K562 (cell line): ENCODE measurements around the gene CSF2. TPM values are rescaled to one million over a fixed set of nuclear protein-coding genes. Genes with fewer than 3 reads are reported as not detected.

Experiments
- ATAC-seq: fragments of 200-7000 bp; cut with Tn5 transposase; 3 replicates; pipeline ENCODE4 v1.9.1; 2020; ENCODE audit warnings: moderate library complexity
- BruUV-seq: library from RNA; stranded (reverse); fragments of 400-500 nt; replicated peaks from 2 replicates; lab custom pipeline; 2021; lab: Mats Ljungman, UMichigan
- CTCF ChIA-PET: fragments of 300-600 bp; formaldehyde crosslinking; extraction: SDS; loops from one replicate; lab custom pipeline; 2021; ENCODE audit warnings: low intra/inter-chr PET ratio; lab: Yijun Ruan, JAX
- POLR2A ChIA-PET: fragments of 300-600, 350-650 bp; sonication (Branson Sonifier 250); formaldehyde crosslinking; extraction: SDS; loops from one replicate; lab custom pipeline; 2021; ENCODE audit warnings: antibody characterized with exemption, inconsistent platforms; lab: Yijun Ruan, JAX
- DNase-seq, 4 experiments: peaks; one replicate each; pipeline versions ENCODE4 v3.0.0 to v3.0.0-alpha.2; 2011 to 2018; ENCODE audit warnings: low spot score in 3 of 4, mixed read lengths in 3 of 4; ENCODE audit errors: extremely low read depth in 1 of 4
- FAIRE-seq: peaks from 2 replicates; lab custom pipeline; 2011; peaks lifted over from hg19 to GRCh38; lab: Jason Lieb, UNC
- H2AFZ ChIP-seq: 2 replicates; pipeline ENCODE4 v1.6.0; 2011; ENCODE audit warnings: low read depth, low read length, control low read depth, inconsistent platforms
- H3K27ac ChIP-seq: fragments of 200-600 bp; 3 replicates; pipeline ENCODE4 v1.8.0; 2011; ENCODE audit warnings: low read depth, mild to moderate bottlenecking, control low read depth, inconsistent platforms, low read length, moderate library complexity, mixed read lengths; ENCODE audit errors: extremely low read depth
- H3K27me3 ChIP-seq, 2 experiments: fragments of 300-600 bp in 1 of 2; 2 replicates in 1 of 2; 3 replicates in 1 of 2; pipeline versions ENCODE4 v1.6.0 to v1.8.0; 2011; ENCODE audit warnings: inconsistent platforms in 2 of 2, low read length in 2 of 2, mild to moderate bottlenecking in 1 of 2, mixed read lengths in 1 of 2, moderate library complexity in 1 of 2; ENCODE audit not compliant: control insufficient read depth in 2 of 2, insufficient read depth in 2 of 2
- H3K36me3 ChIP-seq: fragments of 300-600 bp; 3 replicates; pipeline ENCODE4 v1.8.0; 2011; ENCODE audit warnings: mild to moderate bottlenecking, low read length, inconsistent platforms; ENCODE audit not compliant: control insufficient read depth, insufficient read depth
- H3K4me1 ChIP-seq, 2 experiments: fragments of 200-600 bp in 1 of 2; replicated peaks in 1 of 2; 2 replicates in 1 of 2; 3 replicates in 1 of 2; pipeline versions ENCODE4 v1.5.1 to v1.8.0; 2011; ENCODE audit warnings: inconsistent platforms in 2 of 2, low read length in 2 of 2, mild to moderate bottlenecking in 1 of 2, mixed read lengths in 1 of 2, moderate library complexity in 1 of 2; ENCODE audit not compliant: control insufficient read depth in 2 of 2, insufficient read depth in 2 of 2
- H3K4me2 ChIP-seq: 2 replicates; pipeline ENCODE4 v1.6.1; 2011; ENCODE audit warnings: low read length, control low read depth, inconsistent platforms, mixed read lengths; ENCODE audit not compliant: insufficient read depth
- H3K4me3 ChIP-seq: fragments of 200-600 bp; sonication (generic), shearing (Covaris generic); 2 replicates; pipeline ENCODE4 v1.5.1; 2016; ENCODE audit warnings: control low read depth, inconsistent platforms
- H3K79me2 ChIP-seq: fragments of 200-600 bp; 3 replicates; pipeline ENCODE4 v1.8.0; 2011; ENCODE audit warnings: low read length, inconsistent platforms; ENCODE audit not compliant: control insufficient read depth, insufficient read depth
- H3K9ac ChIP-seq, 2 experiments: 2 replicates each; pipeline versions ENCODE4 v1.6.0 to v1.6.1; 2011; ENCODE audit warnings: low read depth in 2 of 2, low read length in 2 of 2, control low read depth in 1 of 2, inconsistent platforms in 1 of 2, mild to moderate bottlenecking in 1 of 2, mixed read lengths in 1 of 2; ENCODE audit not compliant: insufficient read depth in 1 of 2
- H3K9me1 ChIP-seq: one replicate; pipeline ENCODE4 v1.6.0; 2011; ENCODE audit warnings: inconsistent platforms, mild to moderate bottlenecking, low read length, moderate library complexity; ENCODE audit not compliant: control insufficient read depth, insufficient read depth
- H3K9me3 ChIP-seq: replicated peaks from 2 replicates; pipeline ENCODE4 v1.5.1; 2011; ENCODE audit warnings: low read depth, low read length, inconsistent platforms; ENCODE audit not compliant: control insufficient read depth, insufficient read depth
- H4K20me1 ChIP-seq: replicated peaks from 2 replicates; pipeline ENCODE4 v1.6.1; 2011; ENCODE audit warnings: low read length, inconsistent platforms, mixed read lengths; ENCODE audit not compliant: control insufficient read depth, insufficient read depth
- CXXC5 ChIP-seq: fragments of 250-450 bp; sonication (Bioruptor Pico); IDR thresholded peaks from 2 replicates; pipeline ENCODE4 v1.8.0; 2022; ENCODE audit warnings: inconsistent platforms, mild to moderate bottlenecking, moderate library complexity
- MEIS2 ChIP-seq: fragments of 450-650 bp; IDR thresholded peaks from 2 replicates; pipeline ENCODE4 v1.6.1; 2014; ENCODE audit warnings: mild to moderate bottlenecking; ENCODE audit not compliant: partially characterized antibody
- THRB ChIP-seq: fragments of 450-650 bp; formaldehyde crosslinking; conservative IDR thresholded peaks from 2 replicates; pipeline ENCODE4 v1.4.0; 2022; ENCODE audit warnings: mild to moderate bottlenecking, missing genetic modification characterization
- U2AF1 ChIP-seq: fragments of 200-400 bp; formaldehyde crosslinking; optimal IDR thresholded peaks from 2 replicates; pipeline ENCODE3; 2017; ENCODE audit warnings: mild to moderate bottlenecking, low read depth, low read length, moderate library complexity
- U2AF2 ChIP-seq: fragments of 200-400 bp; formaldehyde crosslinking; optimal IDR thresholded peaks from 2 replicates; pipeline ENCODE3; 2017; ENCODE audit warnings: low read depth, mild to moderate bottlenecking, low read length
- XRCC4 ChIP-seq: IDR thresholded peaks from one replicate; pipeline ENCODE4 v1.6.1; 2011; ENCODE audit not compliant: insufficient read depth, insufficient read length; ENCODE audit errors: extremely low read depth
- ZNF311 ChIP-seq: fragments of 250-450 bp; sonication (Bioruptor Pico); IDR thresholded peaks from 2 replicates; pipeline ENCODE4 v1.4.0; 2020; ENCODE audit warnings: mild to moderate bottlenecking, moderate library complexity
- ZNF445 ChIP-seq: fragments of 250-450 bp; sonication (Bioruptor Pico); IDR thresholded peaks from 2 replicates; pipeline ENCODE4 v1.4.0; 2020; ENCODE audit warnings: low read depth, mild to moderate bottlenecking, moderate library complexity
- ZNF449 ChIP-seq: fragments of 250-450 bp; sonication (Bioruptor Pico); IDR thresholded peaks from 2 replicates; pipeline ENCODE4 v1.8.0; 2022; ENCODE audit warnings: moderate library complexity, mild to moderate bottlenecking, inconsistent platforms
- WGBS: fragments of 100-300 bp; shearing (Covaris generic); methylation state at CpG from one replicate; pipeline ENCODE4 v1.1.6; 2016; ENCODE audit warnings: low coverage, mixed read lengths; ENCODE audit not compliant: insufficient coverage; ENCODE audit errors: missing lambda C conversion rate; 5-methylcytosine and 5-hydroxymethylcytosine counted together
- in situ Hi-C: fragments of 300-500 bp; cut with MboI; formaldehyde crosslinking; loops from 4 replicates; pipeline ENCODE4 v1.15.0; 2018; ENCODE audit warnings: inconsistent platforms, mixed read lengths
- intact Hi-C: fragments of 100-400 bp; cut with micrococcal nuclease; formaldehyde crosslinking; loops from 2 replicates; pipeline ENCODE4 v1.14.2; 2022
- polyA plus RNA-seq, 8 experiments: library from polyadenylated mRNA; depleted of rRNA in 4 of 8; stranded (reverse) in 5 of 8; unstranded in 3 of 8; fragments of >200 nt; fragmentation: Nextera tagmentation in 2 of 8; fragmentation: Illumina TruSeq in 1 of 8; extraction: Ambion mirVana in 2 of 8; extraction: Trizol in 1 of 8; gene quantifications; 2 replicates each; pipeline versions ENCODE4 v1.2.1 to v1.2.3, GENCODE V29; 2011 to 2014; ENCODE audit warnings: inconsistent platforms in 1 of 8, missing spikeins in 1 of 8
- total RNA-seq, 7 experiments: library from RNA; depleted of rRNA in 6 of 7; stranded (reverse); fragments of >200 nt in 6 of 7; fragmentation: Illumina TruSeq in 2 of 7; extraction: Trizol in 2 of 7; gene quantifications; 2 replicates each; pipeline versions ENCODE4 v1.2.1 to v1.2.3, GENCODE V29; 2011 to 2021; ENCODE audit warnings: low replicate concordance in 1 of 7

The CSF2 gene
- total and polyA plus RNA-seq, 9 of the 15 experiments (the other 6 are each of a cell fraction or from before 2014, with no cell fraction given): 0.25 to 0.29 TPM; not detected in 7

- Histone ChIP-seq H3K79me2 (no peaks in the 10 kb centered on the region), H4K20me1 (no peaks in the 10 kb centered on the region), H3K4me1 (peaks cover 7 to 19% of the 10 kb centered on the region in 2 experiments; a peak in 4 of 5 replicates), H3K9me3 (no peaks in the 10 kb centered on the region), H3K27me3 (no peaks in the 10 kb centered on the region; a peak in 1 of 5 replicates), H3K27ac (no peak overlapping the region), H3K9me1 (no peaks in the 10 kb centered on the region), H3K4me3 (no peak overlapping the region), H3K9ac (no peak overlapping the region), H3K36me3 (no peaks in the 10 kb centered on the region), H2AFZ (no peak overlapping the region), H3K4me2 (no peak overlapping the region)
- ChIA-PET POLR2A (no interaction called here), CTCF (no interaction called here)
- BruUV-seq: no TSS peak
- no peak for FAIRE-seq
- TF ChIP-seq XRCC4: no peak
- DNase-seq: no peak
- intact Hi-C loops (loop anchor here (10.0 kb wide), 1 partner anchor 325 kb away; no protein-coding TSS in a partner anchor), in situ Hi-C loops (loop anchor here (25.0 kb wide), 1 partner anchor 327 kb away; no protein-coding TSS in a partner anchor)
- 42% methylated on average over 13 of the region's 13 CpGs for whole genome bisulfite sequencing
- ATAC-seq: no peak
Observed at GRCh38 chr5:132059696-132060500, 13.7 kb upstream of the CSF2 start.

- in situ Hi-C loops: loop anchor here (25.0 kb wide), 1 partner anchor 327 kb away; no protein-coding TSS in a partner anchor
- no TSS peak for BruUV-seq
Observed at GRCh38 chr5:132060501-132061161, 13.0 kb upstream of the CSF2 start, which contains the start of gene IL3. Gene IL3, plus strand, starts transcription at chr5:132060655. Its CDS starts 52 bp downstream, at chr5:132060707.

More at GRCh38 chr5:132060501-132061161, 13.0 kb upstream of the CSF2 start, which contains the start of gene IL3:
- CTCF ChIA-PET: no interaction called here
- Histone ChIP-seq H3K4me3 (no peak within 1 kb of the TSS), H3K9me3 (no peaks in the 10 kb centered on the region), H3K9ac (no peak within 1 kb of the TSS), H3K79me2 (no peaks in the 10 kb centered on the region), H4K20me1 (no peaks in the 10 kb centered on the region), H3K27me3 (no peaks in the 10 kb centered on the region), H3K27ac (no peak within 1 kb of the TSS), H3K4me1 (peaks cover 8 to 24% of the 10 kb centered on the region in 2 experiments; a peak in 4 of 5 replicates), H2AFZ (no peak within 1 kb of the TSS), H3K4me2 (no peak within 1 kb of the TSS), H3K36me3 (no peaks in the 10 kb centered on the region), H3K9me1 (no peaks in the 10 kb centered on the region)
- 50% methylated on average over 16 of the region's 16 CpGs for WGBS
- TF ChIP-seq ZNF445 (CRISPR knock-in tag): no peak
- TF ChIP-seq CXXC5 (CRISPR knock-in tag): no peak
- no peak for TF ChIP-seq ZNF311 (CRISPR knock-in tag)
- no peak for TF ChIP-seq THRB (CRISPR knock-in tag)
- no peak for TF ChIP-seq MEIS2
- TF ChIP-seq U2AF1: no peak
- TF ChIP-seq ZNF449: no peak
- TF ChIP-seq U2AF2: no peak
- intact Hi-C loops: loop anchor here (10.0 kb wide), 1 partner anchor 324 kb away; no protein-coding TSS in a partner anchor
- DNase-seq: no peak
- POLR2A ChIA-PET: interaction anchor here (1.0 to 1.3 kb wide), 3 partner anchors 10 to 68 kb away, joined by 3 read pairs; no protein-coding TSS in a partner anchor
- ATAC-seq: no peak
- FAIRE-seq: no peak
